ENCODE data around the gene MORN5.

DNA sequence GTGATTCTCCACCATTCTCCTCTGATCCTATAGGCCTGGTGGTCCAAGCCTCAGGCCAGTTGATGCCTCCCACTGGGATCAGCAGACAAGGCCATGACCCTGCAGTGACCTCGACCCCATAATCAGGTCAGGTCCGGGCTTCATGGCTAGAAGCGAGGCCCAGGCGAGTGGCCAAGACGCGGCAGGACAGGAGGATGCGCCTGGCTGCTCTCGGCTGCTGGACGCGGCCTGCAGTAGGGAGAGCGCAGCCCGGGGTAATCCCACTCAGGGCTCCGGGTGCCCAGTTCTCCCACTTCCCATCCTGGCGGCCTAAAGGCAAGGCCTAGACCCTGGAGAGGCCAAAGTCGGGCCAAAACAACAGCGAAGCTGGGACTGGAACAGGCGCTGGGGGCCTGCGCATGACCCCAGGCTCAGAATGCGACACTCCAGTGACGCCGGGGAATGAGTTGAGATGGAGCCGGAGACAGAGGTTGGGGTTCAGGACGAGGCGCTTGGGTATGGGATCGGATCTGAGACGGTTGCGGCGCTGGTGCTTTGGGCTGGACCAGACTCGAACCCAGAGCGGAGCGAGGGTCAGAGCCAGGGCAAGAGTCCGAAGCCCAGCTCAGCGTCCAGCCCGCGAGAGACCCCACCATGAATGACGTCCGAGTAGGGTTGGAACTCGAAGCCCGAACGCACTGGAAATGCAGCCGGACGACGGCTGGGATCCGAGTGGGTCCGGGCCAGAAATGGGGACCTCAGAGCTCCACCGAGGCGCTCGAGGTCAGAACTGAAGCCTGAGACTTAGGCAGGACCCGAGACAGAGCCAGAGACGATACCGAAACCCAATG is 65.8 kb downstream of the MORN5 start:
- TF ChIP-seq POLR2A (IDR thresholded peaks at IDR 0.05) (no peak), POLR2AphosphoS5 (IDR thresholded peaks at IDR 0.05) (no peak), CTCF (IDR thresholded peaks at IDR 0.05) (no peak)
